CD4-positive, alpha-beta T cell treated with Interleukin-1 beta for 1 hour (primary cell): Measurements from ENCODE around the gene GFER.

ENCODE experiments used
- DNase-seq, 2 donors: peaks; one replicate each; pipeline ENCODE4 v3.0.0-alpha.2; 2020 to 2022

GFER gene

GRCh38 chr16:1991948-1992703 is 8.1 kb downstream of the GFER start:
- DNase-seq, result peak; percentile 97 to 98

GRCh38 chr16:1992704-1993317 is 8.8 kb downstream of the GFER start:
- DNase-seq, result no peak

- DNase-seq, result no peak
Measured at GRCh38 chr16:1993731-1994131, 9.7 kb downstream of the GFER start.

GRCh38 chr16:1997494-1998359 is 13.7 kb downstream of the GFER start:
- no peak for DNase-seq

- no peak for DNase-seq
Measured at GRCh38 chr16:1998360-1998835, 14.4 kb downstream of the GFER start.

- DNase-seq, result no peak
Measured at GRCh38 chr16:1998852-1999801, 15.1 kb downstream of the GFER start.

GRCh38 chr16:1999866-2000514 is 16.0 kb downstream of the GFER start:
- DNase-seq, result no peak

GRCh38 chr16:2001035-2001434 is 17.0 kb downstream of the GFER start:
- DNase-seq, result no peak

GRCh38 chr16:2001456-2002355 is 17.7 kb downstream of the GFER start:
- DNase-seq, result no peak

- no peak for DNase-seq
Measured at GRCh38 chr16:2002406-2003230, 18.6 kb downstream of the GFER start.

- DNase-seq, result no peak
Measured at GRCh38 chr16:2003231-2003826, 19.3 kb downstream of the GFER start.

- DNase-seq, result peak; percentile 87 to 88
Measured at GRCh38 chr16:2003827-2004641, 20.0 kb downstream of the GFER start.

GRCh38 chr16:2004795-2005517 is 21.0 kb downstream of the GFER start:
- DNase-seq, result no peak

GRCh38 chr16:2005646-2006045 is 21.7 kb downstream of the GFER start:
- no peak for DNase-seq

GRCh38 chr16:2006317-2006716 is 22.3 kb downstream of the GFER start:
- DNase-seq, result no peak

- DNase-seq, result no peak
Measured at GRCh38 chr16:2007081-2007836, 23.3 kb downstream of the GFER start.

- no peak for DNase-seq
Measured at GRCh38 chr16:2008009-2008526, 24.1 kb downstream of the GFER start.
